Astrocyte of the spinal cord (primary cell): ENCODE results near the gene COL13A1.
A peak's percentile ranks its signal among the peaks of the same experiment; 100 is the strongest.

Experiments
- DNase-seq: peaks from one replicate; pipeline ENCODE4 v3.0.0; 2011; ENCODE audit warnings: low read depth, low spot score
- H3K4me3 ChIP-seq: 2 replicates; pipeline ENCODE4 v1.5.1; 2011; ENCODE audit warnings: low read depth, mild to moderate bottlenecking, low read length, moderate library complexity
- in situ Hi-C: cut with HindIII; loops from 2 replicates; pipeline ENCODE4 v1.10.0; 2017; ENCODE audit warnings: low sequenced_read_pairs
- TF ChIP-seq, protein P1 (sequence below): IDR thresholded peaks from 2 replicates; pipeline ENCODE4 v1.5.1; 2012; ENCODE audit warnings: low read depth, mild to moderate bottlenecking, low read length, inconsistent platforms

The COL13A1 gene

DNA sequence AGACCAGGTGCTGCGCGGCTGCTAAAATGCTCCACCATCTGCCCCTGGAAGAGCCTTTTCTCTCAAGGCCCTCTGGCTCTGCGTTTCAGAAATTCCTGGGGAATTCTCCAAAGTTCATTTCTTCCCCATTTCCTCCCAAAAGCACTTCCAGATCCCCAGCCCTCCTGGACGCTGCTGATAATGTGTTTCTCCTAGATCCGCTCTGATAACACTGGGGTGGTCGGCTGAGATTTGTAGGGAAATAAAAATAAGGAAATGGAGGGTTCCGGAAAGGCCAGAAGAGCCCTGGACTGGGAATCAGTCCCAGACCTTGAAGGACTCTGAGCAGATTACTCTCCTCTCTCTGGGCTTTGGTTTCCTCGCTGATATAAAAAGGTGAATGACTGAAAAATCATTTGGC is 28.1 kb downstream of the COL13A1 start:
- in situ Hi-C loops, result no loop called here
- no peak overlapping the region for H3K4me3 ChIP-seq
- DNase-seq, result no peak
- TF ChIP-seq, protein P1, sequence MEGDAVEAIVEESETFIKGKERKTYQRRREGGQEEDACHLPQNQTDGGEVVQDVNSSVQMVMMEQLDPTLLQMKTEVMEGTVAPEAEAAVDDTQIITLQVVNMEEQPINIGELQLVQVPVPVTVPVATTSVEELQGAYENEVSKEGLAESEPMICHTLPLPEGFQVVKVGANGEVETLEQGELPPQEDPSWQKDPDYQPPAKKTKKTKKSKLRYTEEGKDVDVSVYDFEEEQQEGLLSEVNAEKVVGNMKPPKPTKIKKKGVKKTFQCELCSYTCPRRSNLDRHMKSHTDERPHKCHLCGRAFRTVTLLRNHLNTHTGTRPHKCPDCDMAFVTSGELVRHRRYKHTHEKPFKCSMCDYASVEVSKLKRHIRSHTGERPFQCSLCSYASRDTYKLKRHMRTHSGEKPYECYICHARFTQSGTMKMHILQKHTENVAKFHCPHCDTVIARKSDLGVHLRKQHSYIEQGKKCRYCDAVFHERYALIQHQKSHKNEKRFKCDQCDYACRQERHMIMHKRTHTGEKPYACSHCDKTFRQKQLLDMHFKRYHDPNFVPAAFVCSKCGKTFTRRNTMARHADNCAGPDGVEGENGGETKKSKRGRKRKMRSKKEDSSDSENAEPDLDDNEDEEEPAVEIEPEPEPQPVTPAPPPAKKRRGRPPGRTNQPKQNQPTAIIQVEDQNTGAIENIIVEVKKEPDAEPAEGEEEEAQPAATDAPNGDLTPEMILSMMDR, result no peak

DNA sequence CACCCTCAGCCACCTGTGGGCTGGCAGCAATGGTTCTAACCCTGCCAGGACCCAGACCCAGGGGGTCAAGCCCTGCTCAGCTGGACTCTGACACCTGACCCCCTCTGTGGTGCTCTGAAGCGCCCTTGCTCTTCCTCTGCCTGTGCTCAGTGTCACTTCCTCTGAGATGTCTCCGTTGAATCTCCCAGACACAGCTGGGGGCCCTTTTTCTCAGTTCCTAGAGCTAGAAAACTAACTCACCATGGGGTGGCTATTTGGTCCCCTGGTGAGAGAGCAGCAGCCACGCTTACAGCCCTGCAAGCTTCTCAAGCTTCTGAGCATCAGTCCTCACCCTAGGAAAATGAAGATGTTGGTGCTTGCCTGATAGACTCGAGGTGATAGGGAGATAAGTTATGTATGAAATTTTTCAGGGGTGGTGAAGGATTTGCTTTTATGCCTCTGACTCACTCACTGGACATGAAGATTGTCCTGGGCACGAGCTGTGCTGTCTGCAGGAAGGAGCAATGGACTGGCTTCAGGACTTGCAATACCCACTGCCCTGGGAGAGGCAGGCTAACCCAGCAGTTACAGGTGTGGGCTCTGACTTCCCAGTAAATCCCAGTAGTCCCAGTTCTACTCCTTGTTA is 29.6 kb downstream of the COL13A1 start:
- in situ Hi-C loops, result no loop called here

GRCh38 chr10:69835233-69835632 is 33.5 kb downstream of the COL13A1 start:
- DNase-seq, result no peak
- in situ Hi-C loops, result no loop called here
- no peak overlapping the region for H3K4me3 ChIP-seq
- TF ChIP-seq, protein P1, result no peak

More for the DNA sequence above, 29.6 kb downstream of the COL13A1 start:
- H3K4me3 ChIP-seq, result no peak overlapping the region
- TF ChIP-seq, protein P1, result no peak
- DNase-seq, result peak; percentile 36

DNA sequence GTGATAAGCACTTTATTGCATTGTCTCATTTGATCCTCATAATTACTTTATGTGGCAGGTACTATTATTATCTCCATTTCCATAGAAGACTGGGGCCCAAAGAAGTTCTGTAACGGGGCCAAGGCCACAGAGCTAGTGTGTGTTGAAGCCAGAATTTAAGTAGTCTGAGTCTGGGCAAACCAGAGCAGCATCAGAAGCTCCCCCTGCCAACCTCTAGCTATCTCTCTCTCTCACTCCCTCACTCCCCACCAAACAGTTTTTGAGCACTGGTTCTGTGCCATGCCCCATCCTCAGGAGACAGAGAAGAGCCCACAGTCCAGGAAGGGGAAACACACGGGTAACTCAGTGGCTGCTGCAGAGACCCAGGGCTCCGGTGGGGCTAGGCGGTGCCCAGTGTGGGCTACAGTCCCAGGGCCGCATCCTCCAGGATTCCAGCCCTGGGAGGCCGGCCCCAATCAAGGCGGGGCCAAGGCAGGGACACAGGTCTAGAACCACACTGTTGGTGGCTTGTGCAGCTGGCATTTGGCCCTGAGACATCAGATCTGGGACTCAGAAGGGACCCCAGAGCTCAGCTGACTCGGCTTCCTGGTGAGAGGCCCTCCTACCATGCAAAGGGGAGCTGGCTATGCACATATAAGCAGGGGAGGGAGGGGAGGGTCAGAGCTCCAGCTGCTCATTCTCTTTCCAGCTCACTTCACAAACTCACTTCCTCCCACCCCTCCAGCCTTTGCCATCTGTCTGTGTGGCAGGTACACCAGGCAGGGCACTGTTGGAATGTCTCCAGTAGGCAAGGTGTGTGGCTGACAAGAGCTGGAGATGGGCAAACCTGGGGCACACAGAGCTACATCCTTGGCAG is 34.4 kb downstream of the COL13A1 start:
- TF ChIP-seq, protein P1, result no peak
- no peak overlapping the region for H3K4me3 ChIP-seq
- in situ Hi-C loops, result no loop called here
- DNase-seq, result no peak

GRCh38 chr10:69836731-69837030 is 35.0 kb downstream of the COL13A1 start:
- TF ChIP-seq, protein P1, result no peak
- in situ Hi-C loops, result no loop called here
- DNase-seq, result no peak
- no peak overlapping the region for H3K4me3 ChIP-seq

- H3K4me3 ChIP-seq, result no peak overlapping the region
- in situ Hi-C loops, result no loop called here
- TF ChIP-seq, protein P1, result no peak
- no peak for DNase-seq
Observed at GRCh38 chr10:69837261-69837660, 35.6 kb downstream of the COL13A1 start.
